ENCODE results near the gene IGDCC3.

The IGDCC3 gene

GRCh38 chr15:65343374-65343981, 34.3 kb downstream of the IGDCC3 start:
- no peak for DNase-seq (ENCODE audit: low read depth)

DNA sequence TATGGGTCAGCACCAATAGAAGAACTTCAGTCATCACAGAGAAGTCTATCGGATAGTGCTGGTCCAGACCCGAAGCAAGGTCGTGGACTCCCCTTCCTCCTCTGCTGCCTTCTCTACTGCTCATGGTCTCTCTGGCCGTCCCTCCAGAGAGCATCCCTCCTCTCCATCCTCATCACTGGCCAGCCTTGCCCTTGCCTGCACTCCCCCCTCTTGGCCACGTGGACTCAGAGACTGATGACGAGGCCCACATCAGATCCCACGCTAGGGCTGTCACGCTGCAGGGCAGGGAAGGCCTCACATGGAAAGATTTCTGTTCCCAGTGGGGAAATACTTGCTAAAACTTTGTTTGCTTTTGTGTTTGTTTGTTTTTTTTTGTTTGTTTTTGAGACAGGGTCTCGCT, 35.3 kb downstream of the IGDCC3 start:
- no peak for DNase-seq (ENCODE audit: low read depth)

GRCh38 chr15:65339920-65340319, 37.9 kb downstream of the IGDCC3 start:
- no peak for DNase-seq (ENCODE audit: low read depth)

GRCh38 chr15:65339416-65339815, 38.4 kb downstream of the IGDCC3 start:
- DNase-seq (ENCODE audit: low read depth): no peak

DNA sequence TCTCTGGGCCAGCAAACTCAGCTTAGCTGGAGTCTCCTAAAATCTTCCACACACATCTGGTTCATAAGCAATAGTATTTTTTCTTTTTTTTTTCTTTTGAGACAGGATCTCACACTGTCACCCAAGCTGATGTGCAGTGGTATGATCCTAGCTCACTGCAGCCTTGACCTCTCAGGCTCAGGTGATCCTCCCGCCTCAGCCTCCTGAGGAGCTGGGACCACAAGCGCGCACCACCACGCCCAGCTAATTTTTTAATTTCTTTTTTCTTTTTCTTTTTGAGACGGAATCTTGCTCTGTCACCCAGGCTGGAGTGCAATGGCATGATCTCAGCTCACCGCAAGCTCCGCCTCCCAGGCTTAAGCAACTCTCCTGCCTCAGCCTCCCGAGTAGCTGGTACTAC, 39.0 kb downstream of the IGDCC3 start:
- DNase-seq (ENCODE audit: low read depth): no peak

DNA sequence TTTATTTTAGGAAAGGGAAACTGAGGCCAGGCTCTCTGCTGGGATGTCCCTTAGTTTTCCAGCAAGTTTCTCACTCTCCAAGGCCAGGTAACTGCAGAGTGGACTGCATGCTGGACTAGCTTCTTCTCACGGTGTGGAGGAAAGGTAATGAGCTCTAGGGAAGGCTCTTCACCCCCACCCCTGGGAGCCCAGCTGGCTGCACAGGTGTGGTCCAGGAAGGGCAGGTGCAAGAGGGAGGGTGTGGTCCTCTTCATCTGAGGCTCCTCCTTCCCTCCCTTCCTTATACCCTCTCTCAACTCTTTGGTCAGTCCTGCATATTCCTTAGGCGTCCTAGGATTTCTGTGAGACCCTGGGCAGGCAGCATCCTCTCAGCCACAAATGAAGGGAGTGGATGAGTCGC, 39.4 kb downstream of the IGDCC3 start:
- no peak for DNase-seq (ENCODE audit: low read depth)

- no peak for DNase-seq (ENCODE audit: low read depth)
Observed at GRCh38 chr15:65337436-65338070, 40.2 kb downstream of the IGDCC3 start.

DNA sequence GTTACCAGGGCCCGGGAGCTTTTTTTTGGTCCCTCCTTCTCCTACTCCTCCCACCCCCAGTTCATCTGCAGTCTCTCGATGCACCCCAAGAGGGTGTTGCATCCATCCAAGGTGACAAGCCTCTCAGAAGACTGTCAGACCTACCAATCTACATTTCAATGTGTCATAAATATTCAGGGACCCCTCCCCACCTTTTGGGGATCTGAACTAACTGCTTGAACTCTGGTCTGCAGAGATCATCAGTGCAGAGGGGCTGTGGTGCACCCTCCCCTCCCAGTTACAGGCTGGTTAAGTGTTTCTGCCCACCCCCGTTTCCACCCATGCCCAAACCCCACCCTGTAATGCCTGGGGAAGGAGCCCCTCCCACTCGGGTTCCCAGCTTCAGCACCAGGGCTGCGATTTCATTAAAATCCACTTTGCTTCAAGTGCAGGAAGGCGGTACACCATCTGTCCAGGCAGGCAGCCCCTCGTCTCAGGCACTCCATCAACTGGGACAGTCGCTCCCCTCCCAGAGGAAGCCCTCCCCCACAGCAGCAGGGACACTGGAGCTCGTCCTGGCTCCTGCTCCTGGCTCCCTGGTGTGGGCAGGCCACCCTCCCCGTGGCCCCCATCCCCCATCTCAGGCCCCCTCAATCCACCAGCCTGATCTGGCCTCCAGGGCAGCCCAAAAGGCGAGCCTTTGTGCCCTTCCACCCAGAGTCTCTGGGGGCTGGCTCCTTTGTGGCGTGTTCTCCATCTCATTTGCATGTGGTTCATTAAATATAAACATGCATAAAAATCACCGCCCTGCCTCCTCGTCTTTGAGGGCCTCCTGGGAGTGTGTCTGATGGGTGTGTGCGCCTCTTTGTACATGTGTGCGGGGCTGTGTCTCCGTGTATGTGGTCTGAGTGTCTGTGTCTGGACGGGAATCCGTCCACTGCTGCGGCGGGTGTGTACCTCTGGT, 41.0 kb downstream of the IGDCC3 start:
- no peak for DNase-seq (ENCODE audit: low read depth)

DNA sequence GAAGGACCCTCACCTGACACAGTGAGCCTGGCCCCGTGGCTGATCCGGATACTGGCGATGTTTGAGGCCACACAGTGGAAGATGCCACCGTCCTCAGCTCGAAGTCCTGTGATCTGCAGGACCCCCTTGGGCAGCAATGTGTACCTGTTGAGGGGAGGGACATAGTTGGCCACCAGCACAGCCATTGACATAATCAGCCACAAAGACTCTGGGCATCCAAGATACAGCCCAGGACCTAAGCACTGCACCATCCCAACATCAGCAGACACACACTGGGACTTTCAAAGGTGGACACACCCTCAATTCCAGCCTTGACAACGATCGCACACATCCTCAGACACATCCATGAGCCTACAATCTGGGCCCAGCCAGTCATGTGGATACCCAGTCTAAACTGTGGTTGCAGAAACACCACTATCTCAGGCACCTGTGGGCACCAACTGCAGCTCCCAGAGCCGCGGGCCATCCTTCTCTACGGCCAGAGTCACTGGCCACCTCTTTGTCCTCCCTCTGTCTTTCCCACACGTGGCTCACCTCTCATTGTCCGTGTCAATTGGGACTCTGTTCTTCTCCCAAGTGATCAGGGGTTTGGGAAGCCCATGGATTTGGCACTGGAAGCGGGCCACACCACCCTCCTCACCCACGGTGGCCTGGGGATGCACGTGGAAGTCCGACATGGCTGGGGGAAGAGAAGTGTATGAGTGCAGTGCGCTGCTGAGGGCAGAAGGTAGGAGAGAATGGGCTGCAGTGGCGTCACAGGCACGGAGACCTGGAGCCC, 42.3 kb downstream of the IGDCC3 start:
- DNase-seq (ENCODE audit: low read depth): no peak

GRCh38 chr15:65334586-65335231, 43.1 kb downstream of the IGDCC3 start:
- no peak for DNase-seq (ENCODE audit: low read depth)

DNA sequence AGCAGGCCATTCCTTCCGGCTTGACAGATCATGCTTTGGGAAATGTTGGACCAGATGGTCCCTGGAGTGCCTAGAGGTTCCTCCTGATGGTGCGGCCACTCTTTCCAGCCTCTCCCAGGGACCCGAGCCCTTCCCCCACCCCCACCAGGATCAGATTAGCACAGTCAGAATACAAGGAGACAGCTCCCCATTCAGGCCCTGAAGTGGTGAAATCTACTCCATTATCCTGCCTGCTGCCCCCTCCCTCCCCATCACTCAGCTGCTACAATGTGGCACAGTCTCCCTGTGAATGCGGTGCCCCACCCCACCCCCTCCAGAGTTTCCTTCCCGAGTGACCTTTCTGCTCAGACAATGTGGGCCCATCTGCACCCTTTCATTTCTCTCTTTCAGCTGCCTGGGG, 43.9 kb downstream of the IGDCC3 start:
- DNase-seq (ENCODE audit: low read depth): no peak

- DNase-seq (ENCODE audit: low read depth): no peak
Observed at GRCh38 chr15:65333148-65333820, 44.5 kb downstream of the IGDCC3 start.

DNA sequence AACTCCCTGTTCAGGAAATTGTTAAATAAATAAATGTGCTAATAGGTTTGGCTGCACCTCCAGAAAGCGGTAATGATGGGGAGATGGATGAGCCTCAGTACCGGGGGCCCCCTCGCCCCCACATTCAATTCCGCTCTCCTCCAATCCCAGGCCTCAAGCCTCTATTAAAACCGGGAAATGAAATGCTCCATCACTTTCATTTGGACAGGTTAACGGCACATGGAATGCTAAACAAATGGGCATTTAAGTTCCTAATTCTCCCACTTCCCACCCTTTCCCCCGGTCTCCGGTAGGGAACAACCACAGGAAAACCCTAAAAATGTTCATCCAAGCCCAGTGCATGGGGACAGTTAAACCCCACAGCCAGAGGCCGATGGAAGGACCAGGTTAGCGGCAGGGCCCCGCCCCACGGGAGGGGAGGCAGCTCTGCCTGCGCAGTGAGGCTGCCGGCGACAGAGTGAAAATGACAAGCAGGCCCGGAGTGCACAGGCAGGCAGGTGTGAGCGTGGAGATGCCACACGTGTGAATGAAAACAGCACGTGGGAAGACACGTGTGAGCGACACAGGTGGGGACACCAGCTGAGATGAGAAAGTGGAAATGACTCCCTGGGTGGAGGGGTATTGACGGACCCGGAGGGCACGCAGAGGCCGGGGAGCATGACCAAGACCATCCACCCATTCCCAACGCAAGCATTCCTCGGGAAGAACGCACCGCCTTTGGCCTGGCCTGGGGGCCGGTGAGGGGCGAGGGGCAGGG, 45.2 kb downstream of the IGDCC3 start:
- no peak for DNase-seq (ENCODE audit: low read depth)

DNA sequence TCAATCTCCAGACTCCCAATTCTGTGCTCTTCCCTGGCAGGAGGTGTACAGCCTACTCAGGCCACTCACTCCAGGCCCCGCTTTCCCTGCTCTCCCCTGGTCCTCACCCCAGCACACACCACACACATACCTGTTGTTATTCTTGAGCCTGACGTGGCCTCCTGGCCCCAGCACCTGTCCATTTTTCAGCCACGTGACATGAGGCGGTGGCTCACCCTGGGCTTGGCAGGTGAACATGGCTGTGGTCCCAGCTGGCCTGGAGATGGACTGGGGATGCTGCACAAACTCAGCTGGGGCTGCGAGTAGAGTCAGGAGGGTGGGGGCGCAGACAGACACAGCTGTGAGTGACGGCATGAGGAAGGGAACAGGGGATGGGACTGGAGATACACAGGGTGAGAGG, 46.0 kb downstream of the IGDCC3 start:
- DNase-seq (ENCODE audit: low read depth): no peak

DNA sequence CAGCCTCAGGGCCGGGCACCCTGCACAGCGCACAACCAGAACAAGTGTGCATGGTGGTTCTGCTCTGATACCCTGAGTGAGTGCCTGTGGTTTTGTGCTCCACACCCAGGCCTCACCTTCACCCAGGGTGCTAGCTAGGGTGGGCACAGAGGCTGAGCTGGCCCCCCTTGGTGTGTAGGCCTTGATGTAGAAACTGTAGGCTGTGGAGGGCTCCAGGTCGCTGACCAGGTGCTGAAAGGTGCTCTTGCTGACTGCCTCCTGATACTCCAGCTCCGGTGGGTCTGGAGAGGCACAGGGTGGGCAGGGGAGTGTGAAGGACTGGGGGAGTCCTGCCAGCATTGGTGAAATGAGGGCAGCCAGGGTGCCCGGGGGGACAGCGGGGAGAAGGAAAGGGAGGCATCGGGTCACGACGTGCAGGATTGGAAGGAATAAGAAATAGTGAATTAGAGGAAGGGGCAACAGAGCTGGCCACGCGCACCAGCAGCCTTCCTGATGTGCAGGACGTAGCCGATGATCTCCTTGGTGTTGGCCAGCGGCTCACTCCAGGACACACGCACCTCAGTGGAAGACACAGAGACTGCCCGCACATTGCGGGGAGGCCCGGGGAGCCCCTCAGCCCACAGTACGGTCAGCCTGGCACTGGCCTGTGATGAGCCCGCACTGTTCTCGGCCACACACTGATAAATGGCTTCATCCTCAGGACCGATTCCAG, 46.7 kb downstream of the IGDCC3 start:
- no peak for DNase-seq (ENCODE audit: low read depth)

DNA sequence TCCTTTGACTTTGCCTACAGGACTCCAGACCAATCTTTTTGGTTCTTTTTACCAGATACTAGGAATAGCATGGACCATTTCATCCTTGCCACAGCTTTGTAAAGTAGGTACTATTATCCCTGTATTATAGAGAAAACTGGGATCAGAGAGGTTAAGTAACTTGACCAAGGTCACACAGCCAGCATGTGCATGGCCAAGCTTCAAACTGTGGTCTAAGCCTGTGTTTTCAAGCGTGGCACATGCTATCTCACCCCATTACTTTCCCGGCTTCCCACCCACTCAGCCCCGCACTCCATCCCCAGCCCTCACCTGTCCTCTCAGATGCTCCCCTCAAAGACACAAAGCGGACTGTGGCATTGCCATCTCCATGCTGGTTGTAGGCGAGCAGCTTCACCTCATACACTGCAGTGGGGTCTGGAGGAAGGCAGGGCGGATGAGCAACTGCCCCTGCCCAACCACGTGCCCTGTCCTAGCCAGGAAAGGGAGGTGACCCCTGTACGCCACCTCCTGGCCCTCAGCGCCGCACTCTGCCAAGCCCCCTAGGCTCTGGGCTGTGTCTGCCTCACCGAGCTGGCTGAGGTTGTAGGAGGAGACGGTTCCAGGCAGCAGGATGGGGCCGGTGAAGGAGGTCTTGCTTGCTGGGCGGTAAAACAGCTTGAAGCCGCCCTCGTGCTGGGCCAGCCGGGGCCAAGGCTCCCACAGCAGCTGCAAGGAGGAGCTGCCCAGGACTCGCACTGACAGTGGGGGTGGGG, 47.6 kb downstream of the IGDCC3 start:
- no peak for DNase-seq (ENCODE audit: low read depth)

DNA sequence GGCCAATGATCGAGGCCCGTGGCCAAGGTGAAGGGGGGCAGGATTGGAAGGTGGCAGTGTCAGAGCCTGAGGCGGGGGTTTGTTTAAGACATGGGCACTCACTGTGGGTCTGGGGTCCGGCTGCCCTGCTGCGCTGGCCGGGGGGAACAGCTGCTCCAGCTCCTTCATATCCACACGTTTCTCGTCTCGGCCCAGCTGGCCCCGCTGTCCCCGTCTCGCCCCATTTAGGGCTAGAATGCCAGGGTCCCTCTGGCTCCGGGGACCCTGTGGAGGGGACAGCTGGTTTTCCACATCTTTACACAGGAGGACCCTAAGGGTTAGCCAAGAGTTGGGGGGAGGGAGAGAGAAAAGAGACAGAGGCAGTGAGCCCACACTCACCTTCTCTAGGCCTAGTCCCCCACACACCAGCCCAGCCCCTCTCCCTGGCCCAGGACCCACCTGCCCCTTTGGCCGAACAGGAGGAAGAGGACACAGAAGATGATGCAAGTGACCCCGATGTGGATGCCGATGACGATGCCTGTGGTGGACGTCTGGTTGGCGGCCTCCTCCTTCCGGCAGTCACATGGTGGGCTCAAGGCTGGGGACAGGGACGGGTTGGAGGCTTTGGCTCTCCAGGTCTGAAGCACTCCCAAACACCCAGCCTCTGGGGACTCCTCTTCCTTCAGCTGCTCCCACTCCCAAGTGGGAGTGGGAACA, 48.4 kb downstream of the IGDCC3 start:
- no peak for DNase-seq (ENCODE audit: low read depth)

DNA sequence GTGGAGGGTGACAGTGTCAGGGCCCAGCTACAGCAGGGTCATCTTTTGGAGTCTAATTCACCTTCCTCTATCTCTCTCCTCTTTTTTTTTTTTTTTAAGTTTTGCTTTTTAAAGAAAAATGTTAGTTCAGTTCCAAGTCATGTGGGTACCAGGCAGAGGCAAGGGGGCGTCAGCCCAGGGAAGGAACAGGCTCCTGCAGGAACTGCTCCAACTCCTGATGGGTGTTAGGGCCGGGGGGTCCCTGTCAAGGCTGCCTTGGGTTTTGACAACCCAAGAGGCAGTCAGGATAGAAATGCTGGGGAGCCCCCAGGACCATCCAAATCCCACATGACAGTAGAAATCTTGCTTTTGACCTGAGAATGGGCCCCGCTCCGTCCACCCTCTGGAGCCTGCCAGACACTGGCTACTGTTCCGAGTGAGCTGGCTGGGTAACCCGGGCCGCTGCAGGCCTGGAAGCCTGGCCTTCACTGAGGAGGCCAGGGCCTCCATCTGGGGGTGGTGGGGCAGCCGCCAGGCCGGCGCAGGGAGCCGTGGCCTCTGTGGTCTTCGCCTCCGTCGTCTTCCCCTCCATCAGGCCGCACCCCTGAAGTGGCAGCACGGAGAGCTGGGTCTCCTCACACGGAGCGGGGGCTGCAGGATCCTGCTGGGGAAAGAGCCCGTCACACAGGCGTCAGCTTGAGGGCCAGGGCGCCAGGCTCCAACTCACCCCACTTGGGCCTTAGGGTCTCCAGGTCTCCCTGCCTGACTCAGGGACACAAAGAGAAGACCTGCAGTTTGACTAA, 49.1 kb downstream of the IGDCC3 start:
- no peak for DNase-seq (ENCODE audit: low read depth)
